A549 (cell line): ENCODE measurements around the gene ACVR1.

Experiments
- EP300 ChIP-seq, 2 experiments: fragments of >200 bp; sonication (Bioruptor Twin); formaldehyde crosslinking; IDR thresholded peaks; 2 replicates in 1 of 2; 3 replicates in 1 of 2; pipeline ENCODE4 v1.6.1; 2016 to 2017
- JUNB ChIP-seq: fragments of >200 bp; sonication (Bioruptor Twin); formaldehyde crosslinking; IDR thresholded peaks from 2 replicates; pipeline ENCODE4 v1.6.1; 2016
- MAFK ChIP-seq: fragments of 450-650 bp; IDR thresholded peaks from 2 replicates; pipeline ENCODE4 v1.6.1; 2014; ENCODE audit not compliant: partially characterized antibody
- POLR2A ChIP-seq: IDR thresholded peaks from 2 replicates; pipeline ENCODE4 v1.6.1; 2012; ENCODE audit warnings: mild to moderate bottlenecking, low read length
- TF ChIP-seq, protein P1 (sequence below): fragments of >200 bp; sonication (Bioruptor Twin); formaldehyde crosslinking; IDR thresholded peaks from 3 replicates; pipeline ENCODE4 v1.5.1; 2016

DNA sequence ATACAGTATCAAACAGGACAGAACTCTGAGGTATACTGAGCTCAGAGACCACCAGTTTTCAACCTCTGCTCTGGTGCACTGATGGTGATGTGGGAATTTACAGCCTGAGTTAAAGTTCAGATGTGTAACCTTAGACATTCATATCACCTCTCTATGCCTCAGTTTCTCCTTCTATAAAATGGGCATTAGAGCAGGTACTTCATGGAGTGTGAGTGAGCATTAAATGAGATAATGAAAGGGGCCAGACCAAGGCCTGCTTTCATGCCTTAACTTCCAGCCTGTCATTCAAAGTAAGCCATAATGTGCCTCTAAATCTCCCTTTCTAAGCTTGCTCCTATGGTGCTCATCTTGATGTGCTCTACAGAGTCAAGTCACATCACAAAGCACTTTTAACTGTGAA is 8.4 kb downstream of the ACVR1 start:
- TF ChIP-seq, protein P1, sequence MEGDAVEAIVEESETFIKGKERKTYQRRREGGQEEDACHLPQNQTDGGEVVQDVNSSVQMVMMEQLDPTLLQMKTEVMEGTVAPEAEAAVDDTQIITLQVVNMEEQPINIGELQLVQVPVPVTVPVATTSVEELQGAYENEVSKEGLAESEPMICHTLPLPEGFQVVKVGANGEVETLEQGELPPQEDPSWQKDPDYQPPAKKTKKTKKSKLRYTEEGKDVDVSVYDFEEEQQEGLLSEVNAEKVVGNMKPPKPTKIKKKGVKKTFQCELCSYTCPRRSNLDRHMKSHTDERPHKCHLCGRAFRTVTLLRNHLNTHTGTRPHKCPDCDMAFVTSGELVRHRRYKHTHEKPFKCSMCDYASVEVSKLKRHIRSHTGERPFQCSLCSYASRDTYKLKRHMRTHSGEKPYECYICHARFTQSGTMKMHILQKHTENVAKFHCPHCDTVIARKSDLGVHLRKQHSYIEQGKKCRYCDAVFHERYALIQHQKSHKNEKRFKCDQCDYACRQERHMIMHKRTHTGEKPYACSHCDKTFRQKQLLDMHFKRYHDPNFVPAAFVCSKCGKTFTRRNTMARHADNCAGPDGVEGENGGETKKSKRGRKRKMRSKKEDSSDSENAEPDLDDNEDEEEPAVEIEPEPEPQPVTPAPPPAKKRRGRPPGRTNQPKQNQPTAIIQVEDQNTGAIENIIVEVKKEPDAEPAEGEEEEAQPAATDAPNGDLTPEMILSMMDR = no peak
- no peak for TF ChIP-seq POLR2A
- TF ChIP-seq MAFK = no peak
- TF ChIP-seq EP300 (IDR thresholded peaks at IDR 0.05) = no peak
- TF ChIP-seq JUNB = no peak
